MM.1S (cell line): ENCODE measurements around the gene STK39.

Experiments used
- DNase-seq: peaks from one replicate; pipeline ENCODE4 v3.0.0-alpha.2; 2015
- H2AFZ ChIP-seq: fragments of 300-600 bp; sonication (generic); 2 replicates; pipeline ENCODE4 v1.6.0; 2016; ENCODE audit warnings: antibody characterized with exemption, low read length
- H3F3A ChIP-seq: fragments of 300-600 bp; sonication (generic); 2 replicates; pipeline ENCODE4 v1.6.1; 2016; ENCODE audit warnings: mild to moderate bottlenecking, antibody characterized with exemption, low read length, moderate library complexity, mixed read lengths; ENCODE audit not compliant: insufficient read depth
- H3K27ac ChIP-seq: fragments of 300-600 bp; sonication (generic); 2 replicates; pipeline ENCODE4 v1.5.1; 2016; ENCODE audit warnings: mild to moderate bottlenecking, low read length
- H3K27me3 ChIP-seq: fragments of 300-600 bp; sonication (generic); replicated peaks from 2 replicates; pipeline ENCODE4 v1.6.0; 2016; ENCODE audit warnings: low read length; ENCODE audit not compliant: insufficient read depth
- H3K36me3 ChIP-seq: fragments of 300-600 bp; sonication (generic); replicated peaks from 2 replicates; pipeline ENCODE4 v1.6.1; 2016; ENCODE audit warnings: mild to moderate bottlenecking, low read length, mixed read lengths; ENCODE audit not compliant: insufficient read depth
- H3K4me1 ChIP-seq: fragments of 300-600 bp; sonication (generic); 2 replicates; pipeline ENCODE4 v1.6.1; 2016; ENCODE audit warnings: low read length, mixed read lengths
- H3K4me2 ChIP-seq: fragments of 300-600 bp; sonication (generic); 2 replicates; pipeline ENCODE4 v1.6.0; 2016; ENCODE audit warnings: low read depth, low read length
- H3K4me3 ChIP-seq: fragments of 300-600 bp; sonication (generic); 2 replicates; pipeline ENCODE4 v1.5.1; 2016; ENCODE audit warnings: low read length, mixed read lengths
- H3K79me2 ChIP-seq: fragments of 300-600 bp; sonication (generic); 2 replicates; pipeline ENCODE4 v1.6.1; 2016; ENCODE audit warnings: mixed run types, low read length, mixed read lengths
- H3K9ac ChIP-seq: fragments of 300-600 bp; sonication (generic); 2 replicates; pipeline ENCODE4 v1.6.1; 2016; ENCODE audit warnings: low read length, mixed read lengths
- H3K9me2 ChIP-seq: fragments of 300-600 bp; sonication (generic); replicated peaks from 2 replicates; pipeline ENCODE4 v1.6.1; 2016; ENCODE audit warnings: mild to moderate bottlenecking, low read length, mixed read lengths; ENCODE audit not compliant: insufficient read depth
- H3K9me3 ChIP-seq: fragments of 300-600 bp; sonication (generic); replicated peaks from 2 replicates; pipeline ENCODE4 v1.6.1; 2016; ENCODE audit warnings: mild to moderate bottlenecking, low read length, mixed read lengths; ENCODE audit not compliant: insufficient read depth
- H4K20me1 ChIP-seq: fragments of 300-600 bp; sonication (generic); 2 replicates; pipeline ENCODE4 v1.6.1; 2016; ENCODE audit warnings: mild to moderate bottlenecking, low read length, moderate library complexity, mixed read lengths; ENCODE audit not compliant: insufficient read depth
- EZH2 ChIP-seq: fragments of 300-600 bp; sonication (generic); optimal IDR thresholded peaks from 2 replicates; pipeline ENCODE3; 2017; ENCODE audit warnings: low read depth, mild to moderate bottlenecking, antibody characterized with exemption, low read length, mixed read lengths
- EZH2phosphoT487 ChIP-seq: fragments of 300-600 bp; sonication (generic); IDR thresholded peaks from 2 replicates; pipeline ENCODE4 v1.6.1; 2018; ENCODE audit warnings: antibody characterized with exemption, low read length
- TF ChIP-seq, protein P1 (sequence below): fragments of 300-600 bp; sonication (generic); IDR thresholded peaks from 2 replicates; pipeline ENCODE4 v1.5.1; 2016; ENCODE audit warnings: antibody characterized with exemption, low read length, mixed read lengths

STK39 gene

DNA sequence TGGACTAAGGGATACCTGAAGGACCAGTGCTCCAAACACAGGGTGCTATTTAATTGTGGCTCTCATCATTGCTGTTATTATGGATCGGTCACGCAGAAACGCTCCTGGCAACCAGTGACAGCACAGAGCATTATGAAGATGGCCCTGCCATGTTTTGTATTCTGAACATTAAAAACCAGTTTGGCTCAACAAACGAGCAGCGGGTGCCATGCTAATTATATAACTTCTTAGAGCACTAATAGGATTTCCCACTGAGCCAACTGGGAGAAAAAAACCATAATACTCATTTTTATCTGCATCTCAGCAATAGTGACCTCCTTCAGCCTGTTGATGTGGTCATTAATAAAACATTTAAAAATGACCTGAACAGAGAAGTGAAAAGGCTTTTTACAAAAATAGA is 212.8 kb downstream of the STK39 start:
- DNase-seq = no peak
- Histone ChIP-seq H3K36me3 (no peaks in the 10 kb centered on the region), H3K9ac (no peak overlapping the region), H3K79me2 (no peaks in the 10 kb centered on the region), H4K20me1 (no peaks in the 10 kb centered on the region), H3K4me3 (no peak overlapping the region), H3K9me2 (no peaks in the 10 kb centered on the region), H3K27ac (no peak overlapping the region), H3K9me3 (no peaks in the 10 kb centered on the region), H3K27me3 (no peaks in the 10 kb centered on the region), H2AFZ (no peak overlapping the region), H3K4me2 (no peak overlapping the region), H3F3A (peaks cover 9% of the 10 kb centered on the region), H3K4me1 (peaks cover 16% of the 10 kb centered on the region)
- TF ChIP-seq EZH2phosphoT487 = no peak
- no peak for TF ChIP-seq EZH2
- TF ChIP-seq, protein P1, sequence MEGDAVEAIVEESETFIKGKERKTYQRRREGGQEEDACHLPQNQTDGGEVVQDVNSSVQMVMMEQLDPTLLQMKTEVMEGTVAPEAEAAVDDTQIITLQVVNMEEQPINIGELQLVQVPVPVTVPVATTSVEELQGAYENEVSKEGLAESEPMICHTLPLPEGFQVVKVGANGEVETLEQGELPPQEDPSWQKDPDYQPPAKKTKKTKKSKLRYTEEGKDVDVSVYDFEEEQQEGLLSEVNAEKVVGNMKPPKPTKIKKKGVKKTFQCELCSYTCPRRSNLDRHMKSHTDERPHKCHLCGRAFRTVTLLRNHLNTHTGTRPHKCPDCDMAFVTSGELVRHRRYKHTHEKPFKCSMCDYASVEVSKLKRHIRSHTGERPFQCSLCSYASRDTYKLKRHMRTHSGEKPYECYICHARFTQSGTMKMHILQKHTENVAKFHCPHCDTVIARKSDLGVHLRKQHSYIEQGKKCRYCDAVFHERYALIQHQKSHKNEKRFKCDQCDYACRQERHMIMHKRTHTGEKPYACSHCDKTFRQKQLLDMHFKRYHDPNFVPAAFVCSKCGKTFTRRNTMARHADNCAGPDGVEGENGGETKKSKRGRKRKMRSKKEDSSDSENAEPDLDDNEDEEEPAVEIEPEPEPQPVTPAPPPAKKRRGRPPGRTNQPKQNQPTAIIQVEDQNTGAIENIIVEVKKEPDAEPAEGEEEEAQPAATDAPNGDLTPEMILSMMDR = no peak

DNA sequence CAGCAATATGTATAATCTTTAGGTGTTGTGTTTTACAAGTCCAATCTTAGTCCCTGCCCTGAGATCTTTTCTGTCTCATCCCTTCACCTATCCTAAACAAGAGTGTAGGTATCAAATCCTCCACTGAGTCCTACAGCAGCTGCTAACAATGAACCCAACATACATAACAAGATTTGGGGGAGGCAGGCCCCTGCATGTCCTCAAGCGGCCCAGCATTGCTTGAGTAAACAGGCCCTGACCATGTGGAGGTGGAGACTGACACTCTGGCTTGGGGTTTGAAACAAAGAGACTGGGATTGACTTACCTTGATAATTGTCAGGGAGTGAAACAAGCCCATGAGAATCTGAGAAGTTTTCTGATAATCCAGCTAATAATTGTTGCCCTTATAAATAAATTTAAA is 213.4 kb downstream of the STK39 start:
- no peak overlapping the region for H3K27ac ChIP-seq
- H3K4me1 ChIP-seq = peaks cover 16% of the 10 kb centered on the region
- no peaks in the 10 kb centered on the region for H3K79me2 ChIP-seq
- H3K4me3 ChIP-seq = no peak overlapping the region
- no peaks in the 10 kb centered on the region for H4K20me1 ChIP-seq
- no peak overlapping the region for H3K4me2 ChIP-seq
- no peak overlapping the region for H3K9ac ChIP-seq
- peaks cover 9% of the 10 kb centered on the region for H3F3A ChIP-seq
- H3K9me2 ChIP-seq = no peaks in the 10 kb centered on the region
- H2AFZ ChIP-seq = no peak overlapping the region
- TF ChIP-seq EZH2phosphoT487 (no peak), EZH2 (no peak)
- TF ChIP-seq, protein P1 = no peak
- H3K36me3 ChIP-seq = no peaks in the 10 kb centered on the region
- H3K9me3 ChIP-seq = no peaks in the 10 kb centered on the region
- H3K27me3 ChIP-seq = no peaks in the 10 kb centered on the region
- no peak for DNase-seq

DNA sequence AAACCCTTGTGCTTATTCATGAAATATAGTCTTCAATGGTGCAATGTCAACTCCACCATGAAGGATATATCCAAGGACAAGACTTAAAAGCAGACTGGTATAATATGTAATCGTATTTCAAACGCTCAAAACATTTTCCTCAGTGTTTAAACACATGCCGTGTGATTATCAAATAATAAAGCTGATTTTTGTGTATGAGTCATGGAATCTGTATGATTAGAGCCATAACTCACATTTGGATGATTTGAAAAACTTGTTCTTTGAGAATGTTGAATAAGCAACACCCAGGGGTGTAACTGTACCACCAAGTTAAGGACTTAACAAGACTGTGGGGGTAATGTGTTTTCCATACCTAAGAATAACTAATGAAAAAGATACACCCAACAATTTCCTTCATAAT is 215.3 kb downstream of the STK39 start:
- H3K4me2 ChIP-seq = no peak overlapping the region
- no peaks in the 10 kb centered on the region for H4K20me1 ChIP-seq
- peaks cover 16% of the 10 kb centered on the region for H3K4me1 ChIP-seq
- H3K9me2 ChIP-seq = no peaks in the 10 kb centered on the region
- peaks cover 9% of the 10 kb centered on the region for H3F3A ChIP-seq
- no peak overlapping the region for H3K9ac ChIP-seq
- H3K36me3 ChIP-seq = no peaks in the 10 kb centered on the region
- DNase-seq = no peak
- no peaks in the 10 kb centered on the region for H3K27me3 ChIP-seq
- no peaks in the 10 kb centered on the region for H3K9me3 ChIP-seq
- H3K79me2 ChIP-seq = no peaks in the 10 kb centered on the region
- H2AFZ ChIP-seq = no peak overlapping the region
- TF ChIP-seq EZH2 (no peak), EZH2phosphoT487 (no peak)
- TF ChIP-seq, protein P1 = no peak
- no peak overlapping the region for H3K4me3 ChIP-seq
- no peak overlapping the region for H3K27ac ChIP-seq
